GM18951 (cell line): ENCODE data around the gene SDHAF4.

Experiments
- POLR2A ChIP-seq: IDR thresholded peaks from 4 replicates; pipeline ENCODE4 v1.6.1; 2011; ENCODE audit warnings: mild to moderate bottlenecking; ENCODE audit not compliant: insufficient read length, insufficient read depth; ENCODE audit errors: extremely low read depth
- in situ Hi-C: fragments of 300-500 bp; cut with MboI; formaldehyde crosslinking; loops from one replicate; pipeline ENCODE4 v1.12.0; 2022; ENCODE audit warnings: low sequenced_read_pairs, mixed read lengths, inconsistent platforms; ENCODE audit not compliant: unreplicated experiment

Gene SDHAF4

DNA sequence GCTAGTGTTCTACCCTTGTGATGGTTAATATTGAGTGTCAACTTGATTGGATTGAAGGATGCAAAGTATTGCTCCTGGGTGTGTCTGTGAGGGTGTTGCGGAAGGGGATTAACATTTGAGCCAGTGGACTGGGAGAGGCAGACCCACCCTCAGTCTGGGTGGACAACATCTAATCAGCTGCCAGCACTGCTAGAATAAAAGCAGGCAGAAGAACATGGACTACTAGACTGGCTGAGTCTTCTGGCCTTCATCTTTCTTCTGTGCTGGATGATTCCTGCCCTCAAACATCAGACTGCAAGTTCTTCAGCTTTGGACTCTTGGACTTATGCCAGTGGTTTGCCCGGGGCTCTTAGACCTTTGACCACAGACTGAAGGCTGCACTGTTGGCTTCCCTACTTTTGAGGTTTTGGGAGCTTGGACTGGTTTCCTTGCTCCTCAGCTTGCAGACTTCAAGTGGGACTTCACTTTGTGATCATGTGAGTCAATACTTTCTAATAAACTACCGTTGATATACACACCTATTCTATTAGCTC, 50.1 kb downstream of the SDHAF4 start:
- in situ Hi-C loops: no loop called here
- no peak for TF ChIP-seq POLR2A

DNA sequence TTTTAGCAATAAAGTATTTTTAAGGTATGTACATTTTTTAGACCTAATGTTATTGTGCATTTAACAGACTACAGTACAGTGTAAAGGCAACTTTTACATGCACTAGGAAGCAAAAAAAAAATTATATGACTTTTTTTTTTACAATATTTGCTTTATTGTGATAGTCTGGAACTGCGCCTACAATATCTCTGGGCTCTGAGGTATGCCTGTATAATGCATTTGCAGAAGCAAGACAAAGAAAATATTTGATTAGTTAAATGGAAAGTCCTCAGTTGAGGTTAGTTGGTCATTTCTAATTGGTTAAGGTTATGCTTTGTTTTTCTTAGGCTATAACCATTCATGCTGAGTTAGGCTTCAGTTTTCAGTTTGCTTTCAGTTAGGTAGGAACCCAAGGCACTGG, 54.0 kb downstream of the SDHAF4 start:
- TF ChIP-seq POLR2A: no peak
- in situ Hi-C loops: no loop called here

DNA sequence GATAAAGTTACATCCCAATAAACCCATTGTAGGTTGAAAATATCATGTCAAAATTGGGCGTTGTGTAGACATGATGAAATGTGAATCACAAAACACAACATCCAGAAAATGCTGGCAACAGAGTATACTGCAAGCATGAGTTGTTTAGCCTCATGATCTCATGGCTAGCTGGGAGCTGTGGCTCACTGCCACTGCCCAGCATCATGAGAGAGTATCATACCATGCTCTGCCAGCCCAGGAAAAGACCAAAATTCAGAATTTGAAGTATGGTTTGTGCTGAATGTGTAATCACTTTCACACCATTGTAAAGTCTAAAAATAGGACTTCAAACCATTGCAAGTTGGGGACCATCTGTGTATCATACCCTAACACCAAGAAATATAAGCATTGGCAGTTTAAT, 55.7 kb downstream of the SDHAF4 start:
- in situ Hi-C loops: no loop called here
- TF ChIP-seq POLR2A: no peak

DNA sequence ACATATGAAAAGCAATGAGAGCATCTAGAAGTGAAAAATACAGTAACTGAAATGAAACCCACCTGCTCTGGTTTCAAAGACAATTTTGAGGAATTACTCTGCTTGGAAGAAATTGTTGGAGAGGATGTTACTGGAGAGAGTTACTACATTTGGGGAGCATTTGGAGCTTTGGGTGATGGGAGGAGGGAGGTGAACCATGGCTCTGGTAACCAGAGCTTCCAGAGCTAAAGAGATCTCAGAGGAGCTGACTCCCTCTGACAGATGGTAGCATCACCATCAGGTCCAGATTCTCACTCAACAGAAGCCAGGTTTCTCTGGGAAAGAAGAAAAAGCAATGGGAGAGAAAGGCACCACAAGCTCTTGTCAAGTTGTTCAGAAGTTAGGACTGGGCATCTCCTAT, 58.7 kb downstream of the SDHAF4 start:
- no peak for TF ChIP-seq POLR2A
- in situ Hi-C loops: no loop called here

DNA sequence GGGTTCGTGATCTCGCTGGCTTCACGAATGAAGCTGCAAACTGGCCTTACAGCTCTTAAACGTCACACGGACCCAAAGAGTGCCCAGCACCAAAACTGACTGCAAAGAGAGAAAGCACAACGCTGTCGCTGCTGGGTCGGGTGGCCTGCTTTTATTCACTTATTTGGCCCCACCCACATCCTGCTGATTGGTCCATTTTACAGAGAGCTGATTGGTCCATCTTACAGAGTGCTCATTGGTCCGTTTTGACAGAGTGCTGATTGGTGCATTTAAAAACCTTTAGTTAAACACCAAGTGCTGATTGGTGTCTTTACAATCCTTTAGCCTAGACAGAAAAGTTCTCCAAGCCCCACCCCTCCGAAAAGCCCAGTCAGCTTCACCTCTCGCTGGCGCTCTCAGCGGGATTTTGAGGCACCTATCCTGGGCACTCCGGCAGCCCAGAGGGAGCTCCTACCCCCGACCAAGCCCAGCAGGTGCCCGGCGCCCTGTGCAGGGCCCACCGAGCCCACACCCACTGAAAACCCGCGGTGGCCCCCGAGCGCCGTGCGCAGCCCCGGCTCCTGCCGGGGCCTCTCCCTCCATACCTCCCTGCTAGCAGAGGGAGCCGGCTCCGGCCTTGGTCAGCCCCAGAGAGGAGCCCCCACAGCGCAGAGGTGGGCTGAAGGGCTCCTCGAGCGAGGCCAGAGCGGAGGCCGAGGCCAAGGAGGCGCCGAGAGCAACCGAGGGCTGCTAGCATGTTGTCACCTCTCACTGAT, 60.9 kb downstream of the SDHAF4 start:
- no peak for TF ChIP-seq POLR2A
- in situ Hi-C loops: no loop called here

DNA sequence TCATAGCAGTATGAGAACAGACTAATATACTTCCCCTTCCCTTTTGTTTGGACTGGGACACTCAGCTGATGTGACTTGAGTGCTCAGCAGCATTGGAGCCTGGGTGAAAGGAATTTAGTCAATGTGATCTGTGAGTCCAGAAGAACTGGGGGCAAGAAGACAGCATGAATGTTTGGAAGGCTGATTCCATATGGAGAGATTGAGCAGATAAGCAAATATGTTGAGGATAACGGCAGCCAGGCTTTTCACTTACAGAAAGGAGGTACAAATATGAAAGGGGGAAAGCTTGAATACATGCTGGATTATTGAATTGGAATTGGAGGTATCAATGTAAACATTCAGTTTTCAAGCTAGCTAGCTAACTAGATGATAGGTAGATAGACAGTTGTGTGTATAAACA, 63.2 kb downstream of the SDHAF4 start:
- no peak for TF ChIP-seq POLR2A
- in situ Hi-C loops: no loop called here

DNA sequence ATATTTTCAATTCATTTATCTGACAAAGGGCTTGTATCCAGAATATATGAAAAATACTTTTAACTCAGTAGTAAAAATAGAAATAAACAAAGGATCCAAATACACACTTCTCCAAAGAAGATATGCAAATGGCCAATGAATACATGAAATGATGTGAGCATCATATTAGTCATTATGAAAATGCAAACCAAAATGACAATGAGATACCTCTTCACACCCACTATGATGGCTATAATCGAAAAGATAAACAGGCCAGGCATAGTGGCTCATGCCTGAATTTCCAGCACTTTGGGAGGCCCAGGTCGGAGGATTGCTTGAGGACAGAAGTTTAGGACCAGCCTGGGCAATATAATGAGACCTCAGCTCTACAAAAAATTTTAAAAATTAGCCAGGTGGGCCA, 67.1 kb downstream of the SDHAF4 start:
- in situ Hi-C loops: no loop called here
- TF ChIP-seq POLR2A: no peak

DNA sequence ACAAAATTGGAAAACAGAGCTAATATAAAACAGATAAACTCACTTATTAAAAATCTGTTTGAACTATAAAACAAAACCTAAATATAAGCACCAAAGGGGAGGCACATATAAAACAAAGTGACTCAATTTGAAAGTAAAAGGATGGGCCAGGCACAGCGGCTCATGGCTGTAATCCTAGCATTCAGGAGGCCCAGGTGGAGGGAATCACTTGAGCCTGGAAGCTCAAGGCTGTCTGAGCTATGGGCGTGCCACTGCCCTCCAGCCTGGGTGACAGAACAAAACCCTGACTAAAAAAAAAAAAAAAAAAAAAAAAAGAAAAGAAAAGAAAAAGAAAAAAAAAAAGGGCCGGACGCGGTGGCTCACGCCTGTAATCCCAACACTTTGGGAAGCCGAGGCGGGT, 69.9 kb downstream of the SDHAF4 start:
- no peak for TF ChIP-seq POLR2A
- in situ Hi-C loops: no loop called here

DNA sequence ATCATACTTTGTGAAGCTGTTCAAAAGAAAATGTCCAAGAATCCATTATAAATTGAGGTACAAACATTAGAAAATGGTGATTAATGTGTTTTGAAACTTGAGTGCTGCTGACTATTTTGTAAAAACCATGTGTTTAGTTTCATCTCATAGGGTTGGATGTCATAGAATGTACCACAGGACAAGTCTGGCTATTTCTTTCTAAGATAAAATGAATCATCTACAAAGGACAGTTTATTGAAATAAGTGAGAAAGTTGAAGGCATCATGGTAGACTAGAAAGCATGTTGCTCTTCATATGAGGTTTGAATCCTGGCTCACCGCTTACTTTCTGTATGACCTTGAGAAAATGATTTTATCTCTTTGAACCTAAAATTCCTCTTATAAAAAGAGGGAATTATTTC, 71.7 kb downstream of the SDHAF4 start:
- in situ Hi-C loops: no loop called here
- no peak for TF ChIP-seq POLR2A
